Erythroblast (primary cell): ENCODE data around the gene ZFP36L1.

Experiments
- GATA1 ChIP-seq: IDR thresholded peaks from 2 replicates; pipeline ENCODE4 v1.6.1; 2011; ENCODE audit warnings: low read depth, mild to moderate bottlenecking, control low read depth, low read length, moderate library complexity
- POLR2A ChIP-seq: IDR thresholded peaks from 2 replicates; pipeline ENCODE4 v1.6.1; 2011; ENCODE audit warnings: mild to moderate bottlenecking, low read length

DNA sequence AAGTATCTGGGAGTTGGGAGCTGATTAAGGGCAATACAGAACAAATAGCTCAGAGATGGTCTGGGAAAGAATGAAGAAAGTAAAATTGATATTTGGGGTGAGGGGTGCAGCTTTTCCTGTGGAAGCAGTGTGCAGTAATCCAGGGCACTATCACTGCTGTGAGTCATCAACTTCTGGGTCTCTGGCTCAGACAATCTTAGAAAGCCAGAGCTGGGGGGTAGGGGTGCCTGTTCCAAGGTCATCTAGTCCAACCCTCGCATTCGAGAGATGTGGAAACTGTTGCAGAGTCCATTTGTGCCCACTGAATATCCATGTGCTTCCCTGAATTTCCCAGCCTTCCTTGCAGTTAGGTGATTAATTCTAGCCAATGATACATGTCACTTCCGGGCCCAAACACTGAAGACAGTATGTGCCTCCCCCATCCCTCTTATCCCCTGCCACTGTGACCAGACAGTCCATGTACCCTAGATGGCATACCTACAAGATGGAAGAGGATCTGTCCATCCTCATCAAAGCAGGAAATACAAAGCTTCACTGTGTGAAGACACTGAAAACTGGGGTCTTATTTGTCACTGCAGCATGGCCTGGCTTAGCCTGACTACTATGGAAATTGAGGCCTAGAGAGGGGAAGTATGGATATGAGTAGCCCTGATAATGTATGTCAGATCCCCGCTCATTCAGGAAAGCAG is 51.9 kb downstream of the ZFP36L1 start:
- TF ChIP-seq POLR2A: no peak
- no peak for TF ChIP-seq GATA1
